B cell (primary cell): ENCODE measurements around the gene GUCA2A.

ENCODE experiments used
- CTCF ChIP-seq: fragments of 200-600 bp; IDR thresholded peaks from one replicate; pipeline ENCODE4 v1.8.0; 2022; ENCODE audit warnings: antibody characterized with exemption, mild to moderate bottlenecking
- EZH2 ChIP-seq: IDR thresholded peaks from 2 replicates; pipeline ENCODE4 v1.6.1; 2012; ENCODE audit warnings: borderline replicate concordance, low read depth, mild to moderate bottlenecking, moderate library complexity, low read length; ENCODE audit not compliant: insufficient read depth, poor library complexity, severe bottlenecking

GRCh38 chr1:42133390-42133789 lies 31.2 kb downstream of the GUCA2A start:
- TF ChIP-seq CTCF (no peak), EZH2 (no peak)
